DOHH2 (cell line): ENCODE measurements around the gene AKAP8L.

ENCODE experiments used
- CTCF ChIP-seq: fragments of 200-600 bp; sonication (generic); IDR thresholded peaks from one replicate; pipeline ENCODE4 v1.5.1; 2014; ENCODE audit warnings: antibody characterized with exemption, mild to moderate bottlenecking, low read depth, low read length; ENCODE audit not compliant: poor library complexity, severe bottlenecking
- EZH2phosphoT487 ChIP-seq: fragments of 200-600 bp; sonication (generic); IDR thresholded peaks from 2 replicates; pipeline ENCODE4 v1.6.1; 2017; ENCODE audit warnings: borderline replicate concordance, mild to moderate bottlenecking, antibody characterized with exemption, low read length, moderate library complexity, mixed read lengths

GRCh38 chr19:15452111-15453047, 33.6 kb upstream of the AKAP8L start:
- no peak for TF ChIP-seq EZH2phosphoT487
- TF ChIP-seq CTCF = no peak
